HG02870 (cell line): ENCODE results near the gene OGDHL.
"Not testable (repeated sequence)": the region's sequence is repeated elsewhere in the genome, so short reads cannot be mapped to it uniquely, and the experiment has no call there.

Source experiments
- ATAC-seq: cut with Tn5 transposase; IDR thresholded peaks from one replicate; pipeline ENCODE4 v1.9.1; 2021; ENCODE audit warnings: mild to moderate bottlenecking, moderate library complexity; ENCODE audit not compliant: unreplicated experiment

The OGDHL gene

GRCh38 chr10:49740346-49741107 lies 21.6 kb downstream of the OGDHL start:
- no peak for ATAC-seq

- ATAC-seq, result no peak
Observed at GRCh38 chr10:49739426-49739825, 22.7 kb downstream of the OGDHL start.

- ATAC-seq, result no peak
Observed at GRCh38 chr10:49738616-49739360, 23.3 kb downstream of the OGDHL start.

GRCh38 chr10:49737474-49738201 lies 24.5 kb downstream of the OGDHL start:
- ATAC-seq, result no peak

- no peak for ATAC-seq
Observed at GRCh38 chr10:49736564-49737113, 25.5 kb downstream of the OGDHL start.

- no peak for ATAC-seq
Observed at GRCh38 chr10:49735848-49736563, 26.1 kb downstream of the OGDHL start.

- no peak for ATAC-seq
Observed at GRCh38 chr10:49735161-49735560, 27.0 kb downstream of the OGDHL start.

- no peak for ATAC-seq
Observed at GRCh38 chr10:49734676-49735075, 27.4 kb downstream of the OGDHL start.

- no peak for ATAC-seq
Observed at GRCh38 chr10:49733866-49734265, 28.3 kb downstream of the OGDHL start.

- ATAC-seq, result no peak
Observed at GRCh38 chr10:49726593-49726992, 35.5 kb downstream of the OGDHL start.

GRCh38 chr10:49715157-49715556 lies 47.0 kb downstream of the OGDHL start:
- not testable (repeated sequence) for ATAC-seq

GRCh38 chr10:49713266-49713665 lies 48.9 kb downstream of the OGDHL start:
- no peak for ATAC-seq

GRCh38 chr10:49711481-49711880 lies 50.6 kb downstream of the OGDHL start:
- ATAC-seq, result no peak

- ATAC-seq, result no peak
Observed at GRCh38 chr10:49710966-49711365, 51.2 kb downstream of the OGDHL start.

- no peak for ATAC-seq
Observed at GRCh38 chr10:49709934-49710333, 52.2 kb downstream of the OGDHL start.

- no peak for ATAC-seq
Observed at GRCh38 chr10:49707585-49707984, 54.5 kb downstream of the OGDHL start.

GRCh38 chr10:49700997-49701396 lies 61.1 kb downstream of the OGDHL start:
- ATAC-seq, result no peak

GRCh38 chr10:49700211-49700610 lies 61.9 kb downstream of the OGDHL start:
- ATAC-seq, result no peak

GRCh38 chr10:49698679-49699078 lies 63.4 kb downstream of the OGDHL start:
- ATAC-seq, result no peak

- ATAC-seq, result no peak
Observed at GRCh38 chr10:49696311-49696710, 65.8 kb downstream of the OGDHL start.

GRCh38 chr10:49694466-49694865 lies 67.7 kb downstream of the OGDHL start:
- no peak for ATAC-seq
